ENCODE data around the gene PPM1K.

The PPM1K gene

GRCh38 chr4:88216395-88216794, 68.0 kb downstream of the PPM1K start:
- no peak for DNase-seq

DNA sequence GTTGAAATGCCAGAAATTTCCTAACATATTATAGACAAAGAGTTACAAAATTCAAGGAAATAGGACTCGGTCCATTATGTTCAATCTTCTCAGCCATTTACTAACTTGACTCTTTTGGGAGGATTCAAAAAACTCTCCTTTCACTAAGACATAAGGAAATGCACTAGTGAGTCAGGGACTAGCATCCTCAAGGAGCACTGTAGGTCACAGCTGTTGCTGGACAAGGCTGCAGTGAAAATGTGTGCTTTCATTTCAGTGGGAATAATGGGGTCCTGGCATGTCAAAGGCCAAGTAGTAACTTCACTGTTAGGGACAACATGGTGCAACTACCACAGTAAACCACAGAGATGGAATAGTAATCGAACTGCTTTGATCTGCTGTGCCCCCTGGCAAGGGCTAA, 69.0 kb downstream of the PPM1K start:
- DNase-seq, result no peak

DNA sequence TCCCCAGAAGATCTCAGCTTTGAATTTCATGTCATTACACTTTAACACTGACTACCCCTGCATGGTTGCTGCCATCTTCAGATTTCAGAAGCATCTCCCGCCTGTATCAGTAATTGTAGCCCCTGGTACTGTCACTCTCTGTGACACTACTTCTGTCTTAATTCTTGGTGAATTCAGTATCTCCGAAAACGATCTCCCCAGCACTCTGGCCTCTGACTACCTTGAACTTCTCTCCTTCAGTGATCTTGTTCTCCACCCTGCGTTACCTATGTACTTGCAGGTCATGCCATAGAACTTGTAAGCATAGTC, 72.2 kb downstream of the PPM1K start:
- no peak for DNase-seq

- DNase-seq, result peak; percentile 72
These were observed 72.7 kb downstream of the PPM1K start for GRCh38 chr4:88211473-88212252.

- DNase-seq, result no peak
These were observed 76.2 kb downstream of the PPM1K start for GRCh38 chr4:88208156-88208555.

All from retina (tissue), 1 donor.